Heart left ventricle (tissue), 16 donors: ENCODE data around the gene RBM34. TPM values are rescaled to one million over a fixed set of nuclear protein-coding genes. Genes with fewer than 3 reads are reported as not detected.

Experiments
- ATAC-seq, 4 donors: fragments of 200-7000 bp; cut with Tn5 transposase; one replicate each; pipeline ENCODE4 v1.9.1; 2020 to 2022; ENCODE audit warnings: moderate library complexity in 4 of 4, mild to moderate bottlenecking in 3 of 4, moderate number of reproducible peaks in 1 of 4
- DNase-seq, 5 donors: peaks; one replicate each; pipeline ENCODE4 v3.0.0-alpha.2; 2020
- H3K27ac ChIP-seq, 12 donors: fragments of 200-600 bp; sonication (generic) in 4 of 12; one replicate each; pipeline versions ENCODE4 v1.5.0 to v1.8.0; 2016 to 2022; ENCODE audit warnings: mild to moderate bottlenecking in 2 of 12
- H3K27me3 ChIP-seq, 9 donors: fragments of 200-600 bp; sonication (generic) in 2 of 9; one replicate each; pipeline versions ENCODE4 v1.5.1 to v1.8.0; 2016 to 2022; ENCODE audit warnings: mild to moderate bottlenecking in 3 of 9
- H3K36me3 ChIP-seq, 9 donors: fragments of 200-600 bp; sonication (generic) in 2 of 9; one replicate each; pipeline versions ENCODE4 v1.5.0 to v1.8.0; 2018 to 2022; ENCODE audit warnings: mild to moderate bottlenecking in 2 of 9
- H3K4me1 ChIP-seq, 12 donors: fragments of 200-600 bp; sonication (generic) in 4 of 12; one replicate each; pipeline versions ENCODE4 v1.5.0 to v1.8.0; 2016 to 2022; ENCODE audit warnings: mild to moderate bottlenecking in 3 of 12
- H3K4me3 ChIP-seq, 12 donors: fragments of 200-600 bp; sonication (generic) in 4 of 12; one replicate each; pipeline versions ENCODE4 v1.5.0 to v1.8.0; 2017 to 2022; ENCODE audit warnings: mild to moderate bottlenecking in 9 of 12, moderate library complexity in 4 of 12
- H3K9me3 ChIP-seq, 12 donors: fragments of 200-600 bp; sonication (generic) in 4 of 12; one replicate each; pipeline versions ENCODE4 v1.5.0 to v1.8.0; 2016 to 2022; ENCODE audit warnings: mild to moderate bottlenecking in 1 of 12
- CTCF ChIP-seq, 12 donors: fragments of 200-600 bp; sonication (generic) in 4 of 12; IDR thresholded peaks; one replicate each; pipeline versions ENCODE4 v1.5.0 to v1.8.0; 2018 to 2022; ENCODE audit warnings: antibody characterized with exemption in 12 of 12, mild to moderate bottlenecking in 5 of 12
- POLR2A ChIP-seq, 2 donors: fragments of 450-650 bp; IDR thresholded peaks; one replicate each; pipeline ENCODE4 v1.6.1; 2017; ENCODE audit warnings: antibody characterized with exemption in 2 of 2, mild to moderate bottlenecking in 2 of 2, moderate library complexity in 2 of 2
- WGBS, 4 donors: extraction: QIAGEN DNeasy Blood & Tissue Kit in 2 of 4; methylation state at CpG; one replicate each; pipeline versions ENCODE4 v1.1.5 to v1.1.7; 2013 to 2018; 5-methylcytosine and 5-hydroxymethylcytosine counted together
- intact Hi-C, 10 donors: fragments of 100-400 bp; cut with DNase I; formaldehyde crosslinking; loops; one replicate each; pipeline versions ENCODE4 v1.11.1 to v1.14.2; 2022
- polyA plus RNA-seq, 2 donors: library from polyadenylated mRNA; stranded (reverse); fragments of 200-250 nt; gene quantifications; one replicate each; pipeline ENCODE4 v1.2.3, GENCODE V29; 2013
- total RNA-seq, 9 donors: library from RNA; depleted of rRNA in 2 of 9; stranded (reverse); fragments of >200 nt in 2 of 9; fragmentation: NEBNext Ultra II Directional in 3 of 9; extraction: Animal tissue kit (Norgen Biotek cat#: 25700) in 3 of 9; gene quantifications; one replicate each; pipeline versions ENCODE4 v1.1.0 to v1.2.4, GENCODE V29; 2016 to 2023
- donor health status: ischemic (EF 13 %, LVEDD 7.1; RV severe dilation, severe dysfunction).
- donor health status: healthy with polysubstance abuse.
- donor health status: DM: no; HTN: yes; CAD: no.
- donor health status: DM: no; HTN: no; CAD: no.
- donor health status: ischemic (EF 25% LVEDD 6.9; RV normal size, moderate dysfunction).
- donor health status: ischemic (EF 25% LVEDD 5.7; RV mildly dilated, moderate dysfunction).
- donor health status: healthy.
- donor health status: DM: yes; HTN: yes; CAD: no.
- donor health status: ischemic (EF 35%, LVEDD 5.7; RV mildly dilated, moderate dysfunction).
- donor health status: nonischemic (EF 11% LVEDD 7.7; RV severe dilation, severe dysfunction).
- donor health status: DM: yes; HTN: yes; CAD: no.
- donor health status: PGD.
- donor health status: ischemic (EF 29% LVEDD 5.4; RV normal size, mild dysfunction).
- donor health status: nonischemic (EF 23%, LVEDD 6.1; RV moderate dilation, normal function).

Gene RBM34
- total and polyA plus RNA-seq, 11 donors = 34.2 to 97.8 (median 49.6) TPM

- peaks cover 0 to 98% (median 89%) of the 10 kb centered on the region in 9 donors for H3K36me3 ChIP-seq
- H3K27ac ChIP-seq = no peak overlapping the region
- no peaks in the 10 kb centered on the region for H3K4me1 ChIP-seq
- H3K4me3 ChIP-seq = no peak overlapping the region
- no peaks in the 10 kb centered on the region for H3K9me3 ChIP-seq
- intact Hi-C loops = no loop called here
- DNase-seq (no peak), ATAC-seq (no peak)
- TF ChIP-seq POLR2A (IDR thresholded peaks at IDR 0.05) (no peak), CTCF (IDR thresholded peaks at IDR 0.05) (no peak)
- H3K27me3 ChIP-seq = no peaks in the 10 kb centered on the region
- 83 to 97% (median 91%) methylated on average over 4 of the region's 4 CpGs for WGBS, 4 donors
Observed at GRCh38 chr1:235142991-235143390, 18.1 kb downstream of the RBM34 start.

GRCh38 chr1:235139315-235139714, 21.7 kb downstream of the RBM34 start:
- no peak for DNase-seq
- WGBS, 4 donors = 95 to 97% (median 97%) methylated on average over 5 of the region's 5 CpGs

GRCh38 chr1:235138821-235139220, 22.2 kb downstream of the RBM34 start:
- WGBS, 4 donors = 87 to 96% (median 91%) methylated on average over 2 of the region's 2 CpGs
- H3K4me1 ChIP-seq = peaks cover 0 to 5% (median 0%) of the 10 kb centered on the region in 12 donors
- H3K9me3 ChIP-seq = no peaks in the 10 kb centered on the region
- H3K27me3 ChIP-seq = no peaks in the 10 kb centered on the region
- ATAC-seq (no peak), DNase-seq (no peak)
- H3K27ac ChIP-seq = no peak overlapping the region
- H3K36me3 ChIP-seq = peaks cover 0 to 98% (median 90%) of the 10 kb centered on the region in 9 donors
- intact Hi-C loops = no loop called here
- TF ChIP-seq CTCF (IDR thresholded peaks at IDR 0.05) (no peak), POLR2A (IDR thresholded peaks at IDR 0.05) (no peak)
- no peak overlapping the region for H3K4me3 ChIP-seq

More at GRCh38 chr1:235139315-235139714, 21.7 kb downstream of the RBM34 start:
- no peak overlapping the region for H3K4me3 ChIP-seq
- ATAC-seq = no peak
- no peak overlapping the region for H3K27ac ChIP-seq
- peaks cover 0 to 5% (median 0%) of the 10 kb centered on the region in 12 donors for H3K4me1 ChIP-seq
- H3K9me3 ChIP-seq = no peaks in the 10 kb centered on the region
- TF ChIP-seq CTCF (IDR thresholded peaks at IDR 0.05) (no peak), POLR2A (IDR thresholded peaks at IDR 0.05) (no peak)
- intact Hi-C loops = no loop called here
- H3K36me3 ChIP-seq = peaks cover 0 to 98% (median 90%) of the 10 kb centered on the region in 9 donors
- H3K27me3 ChIP-seq = no peaks in the 10 kb centered on the region

DNA sequence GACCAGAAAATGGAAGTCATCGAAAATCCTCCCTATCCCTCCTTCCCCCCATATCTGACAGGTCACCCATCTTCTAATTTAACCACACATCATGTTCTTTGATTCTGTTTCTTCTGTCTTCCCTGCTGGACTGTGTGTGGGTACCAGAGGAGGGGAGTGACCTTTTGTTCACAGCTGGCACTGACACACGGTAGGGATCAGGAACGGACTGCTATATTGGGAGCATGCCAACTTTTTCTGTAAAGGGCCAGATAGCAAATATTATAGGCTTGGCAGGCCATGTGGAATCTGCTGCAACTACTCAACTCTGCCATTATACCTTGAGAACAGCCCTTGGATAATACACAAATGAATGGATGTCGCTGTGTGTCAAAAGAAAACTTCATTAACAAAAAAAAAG, 24.9 kb downstream of the RBM34 start:
- TF ChIP-seq CTCF (IDR thresholded peaks at IDR 0.05) (no peak), POLR2A (IDR thresholded peaks at IDR 0.05) (no peak)
- H3K27ac ChIP-seq = no peak overlapping the region
- no peak overlapping the region for H3K4me3 ChIP-seq
- 44 to 51% (median 50%) methylated on average over 4 of the region's 4 CpGs for WGBS, 4 donors
- ATAC-seq = peak in 2 of 4 donors; percentile 60 to 63
- H3K36me3 ChIP-seq = peaks cover 0 to 97% (median 90%) of the 10 kb centered on the region in 9 donors
- peaks cover 0 to 5% (median 0%) of the 10 kb centered on the region in 12 donors for H3K4me1 ChIP-seq
- no peak for DNase-seq
- intact Hi-C loops = no loop called here
- no peaks in the 10 kb centered on the region for H3K27me3 ChIP-seq
- H3K9me3 ChIP-seq = no peaks in the 10 kb centered on the region
